ENCODE data around the gene MB21D2. TPM values are rescaled to one million over a fixed set of nuclear protein-coding genes. Genes with fewer than 3 reads are reported as not detected.

MB21D2 gene
- total RNA-seq, 1 donor from 2014 or later = 8.6 TPM

DNA sequence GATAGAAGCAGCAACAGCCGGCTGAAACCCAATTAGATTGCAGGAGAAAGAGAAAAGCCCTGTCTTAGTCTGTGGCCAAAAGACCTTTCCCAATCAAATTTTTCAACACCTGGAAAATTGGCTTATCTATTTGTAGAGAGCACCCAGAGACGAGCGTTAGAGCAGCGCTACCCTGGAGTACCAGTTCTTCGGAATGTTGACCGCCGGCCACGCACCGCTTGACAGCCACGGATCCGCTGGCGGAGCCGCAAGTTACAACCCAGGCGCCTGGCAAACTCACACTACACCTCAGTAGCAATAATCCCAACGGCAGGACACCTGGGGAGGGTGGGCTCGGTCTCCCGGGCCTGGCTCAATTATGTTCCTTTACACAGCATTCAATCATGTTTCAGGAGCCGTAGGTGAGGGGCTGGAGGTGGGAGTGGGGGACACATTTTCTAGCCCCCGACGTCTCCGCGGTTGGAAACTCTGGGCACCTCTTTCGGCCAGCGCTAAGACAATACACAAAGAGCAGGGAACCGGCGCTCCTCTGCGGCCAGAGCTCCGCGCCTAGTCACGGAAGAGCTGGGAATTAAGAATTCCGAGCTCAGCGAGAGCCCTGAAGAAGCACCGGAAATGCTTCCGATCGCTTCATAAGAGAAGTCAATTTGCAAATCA lies 1.2 kb downstream of the MB21D2 start:
- intact Hi-C loops (cut with micrococcal nuclease) = loop anchor here (1.0 kb wide), 5 partner anchors 17 to 85 kb away; no protein-coding TSS in a partner anchor
- Mint-ChIP-seq H3K4me1 (peaks cover 52% of the 10 kb centered on the region), H3K4me3 (peak overlapping the region; percentile 96), H3K9me3 (no peaks in the 10 kb centered on the region), H3K36me3 (ENCODE audit: low read depth) (peaks cover 8% of the 10 kb centered on the region), H3K27ac (peak overlapping the region; percentile 91), H3K27me3 (peaks cover 42% of the 10 kb centered on the region)
- DNase-seq = peak; percentile 72

GRCh38 chr3:192915722-192916121 lies 1.9 kb downstream of the MB21D2 start:
- Mint-ChIP-seq H3K27ac (no peak overlapping the region), H3K4me3 (peak overlapping the region; percentile 96), H3K36me3 (ENCODE audit: low read depth) (peaks cover 12% of the 10 kb centered on the region), H3K4me1 (peaks cover 52% of the 10 kb centered on the region), H3K9me3 (no peaks in the 10 kb centered on the region), H3K27me3 (peaks cover 38% of the 10 kb centered on the region)
- intact Hi-C loops (cut with micrococcal nuclease) = loop anchor here (1.0 kb wide), 1 partner anchor 16 kb away; no protein-coding TSS in a partner anchor
- no peak for DNase-seq

- Mint-ChIP-seq H3K9me3 (no peaks in the 10 kb centered on the region), H3K4me3 (peak overlapping the region; percentile 96), H3K36me3 (ENCODE audit: low read depth) (peaks cover 12% of the 10 kb centered on the region), H3K4me1 (peaks cover 52% of the 10 kb centered on the region), H3K27me3 (peaks cover 35% of the 10 kb centered on the region), H3K27ac (no peak overlapping the region)
- peak; percentile 74 for DNase-seq
- intact Hi-C loops (cut with micrococcal nuclease) = no loop called here
Observed at GRCh38 chr3:192915304-192915703, 2.4 kb downstream of the MB21D2 start.

DNA sequence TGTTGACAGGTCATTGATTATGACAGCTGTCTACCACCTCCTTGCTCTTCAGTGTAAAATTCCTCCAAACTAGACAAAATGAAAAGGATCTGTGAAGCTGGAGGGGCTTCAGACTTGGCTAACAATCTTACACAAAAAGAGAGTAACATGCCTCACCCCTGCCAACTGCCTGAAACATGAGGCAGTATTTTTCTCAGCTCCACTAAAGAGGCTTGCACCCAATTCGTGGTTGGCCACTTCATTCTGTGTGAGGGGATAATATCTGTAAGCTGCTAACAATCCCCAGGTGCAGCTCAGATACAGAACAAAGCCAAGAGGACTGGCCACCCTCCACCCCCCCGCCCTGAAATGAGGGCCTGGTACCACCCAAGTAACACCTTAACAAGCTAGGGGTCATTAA lies 2.8 kb downstream of the MB21D2 start:
- H3K27ac Mint-ChIP-seq = peak overlapping the region; percentile 7

GRCh38 chr3:192913540-192913939 lies 4.1 kb downstream of the MB21D2 start:
- H3K27ac Mint-ChIP-seq = no peak overlapping the region
- peaks cover 14% of the 10 kb centered on the region for H3K36me3 Mint-ChIP-seq (ENCODE audit: low read depth)
- peaks cover 25% of the 10 kb centered on the region for H3K27me3 Mint-ChIP-seq
- no peak overlapping the region for H3K4me3 Mint-ChIP-seq
- DNase-seq = no peak
- peaks cover 36% of the 10 kb centered on the region for H3K4me1 Mint-ChIP-seq
- intact Hi-C loops (cut with micrococcal nuclease) = no loop called here
- H3K9me3 Mint-ChIP-seq = no peaks in the 10 kb centered on the region

More for the DNA sequence above, 2.8 kb downstream of the MB21D2 start:
- intact Hi-C loops (cut with micrococcal nuclease) = no loop called here
- no peak for DNase-seq
- Mint-ChIP-seq H3K9me3 (no peaks in the 10 kb centered on the region), H3K4me3 (peak overlapping the region; percentile 96), H3K27me3 (peaks cover 34% of the 10 kb centered on the region), H3K4me1 (peaks cover 49% of the 10 kb centered on the region), H3K36me3 (ENCODE audit: low read depth) (peaks cover 13% of the 10 kb centered on the region)

- Mint-ChIP-seq H3K36me3 (ENCODE audit: low read depth) (peaks cover 20% of the 10 kb centered on the region), H3K9me3 (no peaks in the 10 kb centered on the region), H3K4me1 (peaks cover 43% of the 10 kb centered on the region), H3K27me3 (peaks cover 13% of the 10 kb centered on the region), H3K27ac (no peak overlapping the region), H3K4me3 (no peak overlapping the region)
- no peak for DNase-seq
- intact Hi-C loops (cut with micrococcal nuclease) = no loop called here
Observed at GRCh38 chr3:192911293-192911692, 6.4 kb downstream of the MB21D2 start.

DNA sequence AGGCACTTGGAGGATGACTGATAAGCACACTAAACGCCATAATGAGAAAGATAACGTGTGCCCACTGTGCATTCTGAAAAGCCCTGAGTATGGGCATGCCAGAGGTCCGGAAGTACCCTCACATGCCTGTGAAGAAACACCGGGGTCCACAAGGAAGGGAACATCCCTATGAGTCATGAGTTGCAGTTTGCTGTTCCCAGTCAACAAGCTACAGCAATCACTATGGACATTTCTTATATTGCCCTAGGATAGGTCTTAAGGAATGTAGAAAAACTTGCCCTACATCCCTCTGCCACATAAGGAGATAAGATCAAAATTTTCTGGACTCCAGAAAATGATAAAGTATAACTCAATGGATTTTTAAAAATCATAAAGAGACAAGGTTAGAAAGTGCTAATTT lies 9.9 kb downstream of the MB21D2 start:
- Mint-ChIP-seq H3K27me3 (no peaks in the 10 kb centered on the region), H3K4me1 (peaks cover 32% of the 10 kb centered on the region), H3K4me3 (no peak overlapping the region), H3K9me3 (peaks cover under 1% of the 10 kb centered on the region), H3K36me3 (ENCODE audit: low read depth) (peaks cover 41% of the 10 kb centered on the region), H3K27ac (peak overlapping the region; percentile 9)
- intact Hi-C loops (cut with micrococcal nuclease) = loop anchor here (1.0 kb wide), 2 partner anchors 8 to 14 kb away; no protein-coding TSS in a partner anchor
- DNase-seq = no peak

DNA sequence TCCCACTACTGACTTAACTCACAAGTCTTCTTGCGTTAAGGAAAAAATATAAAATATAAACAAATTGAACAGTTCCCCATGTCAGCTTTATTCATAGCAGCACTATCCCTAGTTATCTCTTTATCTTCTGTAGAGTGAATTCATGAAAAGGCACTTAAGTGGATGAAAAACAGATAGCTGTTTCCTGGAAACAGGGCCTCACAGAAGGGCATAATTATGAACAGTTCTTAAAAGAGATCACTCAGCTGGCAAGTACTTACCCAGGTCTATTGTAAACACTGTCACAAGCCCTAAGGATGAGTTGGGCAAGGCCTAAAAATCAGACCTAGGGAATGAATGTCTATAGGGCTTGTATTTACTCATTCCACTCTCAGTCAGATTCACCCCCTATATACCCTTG lies 10.7 kb downstream of the MB21D2 start:
- Mint-ChIP-seq H3K27me3 (peaks cover 4% of the 10 kb centered on the region), H3K9me3 (peaks cover 3% of the 10 kb centered on the region), H3K36me3 (ENCODE audit: low read depth) (peaks cover 47% of the 10 kb centered on the region), H3K27ac (peak overlapping the region; percentile 79), H3K4me3 (peak overlapping the region; percentile 13), H3K4me1 (peaks cover 37% of the 10 kb centered on the region)
- intact Hi-C loops (cut with micrococcal nuclease) = loop anchor here (1.0 kb wide), 2 partner anchors 8 to 14 kb away; no protein-coding TSS in a partner anchor
- DNase-seq = no peak

- Mint-ChIP-seq H3K27ac (peak overlapping the region; percentile 79), H3K4me3 (peak overlapping the region; percentile 39), H3K27me3 (peaks cover 4% of the 10 kb centered on the region), H3K4me1 (peaks cover 35% of the 10 kb centered on the region), H3K9me3 (peaks cover 3% of the 10 kb centered on the region), H3K36me3 (ENCODE audit: low read depth) (peaks cover 41% of the 10 kb centered on the region)
- no peak for DNase-seq
- intact Hi-C loops (cut with micrococcal nuclease) = no loop called here
Observed at GRCh38 chr3:192905980-192906678, 11.5 kb downstream of the MB21D2 start.

DNA sequence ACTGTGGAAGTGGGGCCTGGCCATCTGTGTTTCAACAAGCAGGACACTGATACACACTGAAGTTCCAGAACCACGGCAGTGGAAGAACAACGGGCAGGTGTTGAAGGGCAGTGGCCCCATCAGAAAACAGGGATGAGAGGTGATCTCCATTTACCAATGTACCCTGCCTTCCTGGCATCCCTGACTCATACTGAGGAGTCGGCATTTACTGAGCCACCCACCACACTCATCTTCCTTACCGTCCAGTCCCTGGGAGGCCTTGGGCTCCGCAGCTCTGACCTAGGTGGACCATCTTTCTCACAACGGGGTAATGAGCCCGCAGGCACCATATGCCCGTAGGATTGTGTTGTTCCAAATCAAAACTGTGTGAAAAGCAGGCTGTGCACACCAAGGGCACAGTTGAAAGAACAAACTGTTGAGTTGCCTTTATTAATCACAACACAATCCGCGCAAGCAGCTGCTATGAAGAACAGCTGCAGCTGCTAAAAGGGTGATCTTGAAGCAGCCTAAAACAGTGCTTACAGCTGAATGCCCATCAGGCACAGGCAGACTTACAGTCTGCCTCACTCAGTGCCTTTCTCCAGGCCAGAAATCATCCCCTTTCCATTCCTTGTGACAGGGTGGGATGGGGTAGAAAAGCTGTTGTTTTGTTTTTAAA lies 12.9 kb downstream of the MB21D2 start:
- H3K4me3 Mint-ChIP-seq = no peak overlapping the region
- H3K4me1 Mint-ChIP-seq = peaks cover 43% of the 10 kb centered on the region
- peaks cover 49% of the 10 kb centered on the region for H3K36me3 Mint-ChIP-seq (ENCODE audit: low read depth)
- no peak overlapping the region for H3K27ac Mint-ChIP-seq
- intact Hi-C loops (cut with micrococcal nuclease) = no loop called here
- H3K9me3 Mint-ChIP-seq = peaks cover 4% of the 10 kb centered on the region
- no peak for DNase-seq
- peaks cover 4% of the 10 kb centered on the region for H3K27me3 Mint-ChIP-seq

- Mint-ChIP-seq H3K36me3 (ENCODE audit: low read depth) (peaks cover 56% of the 10 kb centered on the region), H3K9me3 (peaks cover 11% of the 10 kb centered on the region)
Observed at GRCh38 chr3:192902549-192902948, 15.1 kb downstream of the MB21D2 start.

GRCh38 chr3:192901435-192901834 lies 16.2 kb downstream of the MB21D2 start:
- no peak for DNase-seq
- H3K9me3 Mint-ChIP-seq = peaks cover 11% of the 10 kb centered on the region
- H3K27ac Mint-ChIP-seq = no peak overlapping the region
- H3K27me3 Mint-ChIP-seq = peaks cover 8% of the 10 kb centered on the region
- intact Hi-C loops (cut with micrococcal nuclease) = no loop called here
- H3K4me1 Mint-ChIP-seq = peaks cover 55% of the 10 kb centered on the region
- peaks cover 57% of the 10 kb centered on the region for H3K36me3 Mint-ChIP-seq (ENCODE audit: low read depth)
- no peak overlapping the region for H3K4me3 Mint-ChIP-seq

More at GRCh38 chr3:192902549-192902948, 15.1 kb downstream of the MB21D2 start:
- intact Hi-C loops (cut with micrococcal nuclease) = no loop called here
- Mint-ChIP-seq H3K4me1 (peaks cover 53% of the 10 kb centered on the region), H3K4me3 (peak overlapping the region; percentile 29), H3K27me3 (peaks cover 4% of the 10 kb centered on the region), H3K27ac (peak overlapping the region; percentile 57)
- DNase-seq = no peak

DNA sequence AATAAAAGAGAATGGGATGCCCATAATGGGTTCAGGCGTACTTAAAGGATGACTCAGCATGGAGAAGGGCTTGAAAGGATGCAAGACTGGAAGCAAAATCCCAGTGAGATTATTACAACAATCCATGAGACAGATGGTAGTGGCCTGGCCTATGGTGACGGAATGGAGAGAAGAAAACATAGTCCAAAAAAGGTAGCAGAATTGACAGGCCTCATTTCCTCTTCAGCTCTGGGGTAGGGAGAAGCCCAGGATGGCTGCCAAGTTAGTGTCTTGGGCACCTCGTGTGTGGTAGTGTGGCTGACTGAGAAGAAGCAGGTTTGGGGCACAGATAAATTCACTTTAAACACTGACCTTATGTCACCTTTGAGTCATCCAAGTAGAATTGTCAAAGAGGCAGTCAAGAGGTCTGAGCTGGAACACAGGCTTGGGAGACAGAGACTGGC lies 18.1 kb downstream of the MB21D2 start:
- H3K4me3 Mint-ChIP-seq = peak overlapping the region; percentile 65
- peaks cover 20% of the 10 kb centered on the region for H3K27me3 Mint-ChIP-seq
- intact Hi-C loops (cut with micrococcal nuclease) = loop anchor here (1.0 to 10.0 kb wide), 7 partner anchors 8 to 695 kb away; partner anchors contain the start of gene OPA1
- no peak for DNase-seq
- peak overlapping the region; percentile 85 for H3K27ac Mint-ChIP-seq
- H3K4me1 Mint-ChIP-seq = peaks cover 62% of the 10 kb centered on the region
- H3K9me3 Mint-ChIP-seq = peaks cover 11% of the 10 kb centered on the region
- peaks cover 56% of the 10 kb centered on the region for H3K36me3 Mint-ChIP-seq (ENCODE audit: low read depth)

Measured in activated CD4-positive, alpha-beta T cell treated with anti-CD3 and anti-CD28 coated beads, Interleukin-2, amount 10 ng/mL, durations not matched to agents 24 days and 14 days (primary cell).